Upper lobe of left lung (tissue), 4 donors: ENCODE data around the gene ANKLE1.

Experiments
- CTCF ChIP-seq, 6 experiments: fragments of 450-650 bp in 4 of 6; fragments of 200-600 bp in 2 of 6; sonication (generic) in 2 of 6; IDR thresholded peaks; one replicate each; pipeline ENCODE4 v1.5.1; 2016 to 2019; ENCODE audit warnings: antibody characterized with exemption in 6 of 6
- EP300 ChIP-seq, 4 donors: sonication (generic); formaldehyde crosslinking; IDR thresholded peaks; one replicate each; pipeline ENCODE4 v1.5.1; 2017; ENCODE audit warnings: antibody characterized with exemption in 4 of 4, control low read depth in 2 of 4
- POLR2A ChIP-seq, 4 donors: fragments of 450-650 bp; IDR thresholded peaks; one replicate each; pipeline ENCODE4 v1.5.1; 2016 to 2017; ENCODE audit warnings: antibody characterized with exemption in 4 of 4, mild to moderate bottlenecking in 2 of 4
- POLR2AphosphoS5 ChIP-seq, 2 donors: sonication (generic); formaldehyde crosslinking; IDR thresholded peaks; one replicate each; pipeline ENCODE4 v1.5.1; 2017; ENCODE audit warnings: antibody characterized with exemption in 2 of 2

- TF ChIP-seq EP300 (IDR thresholded peaks at IDR 0.05) (no peak), CTCF (IDR thresholded peaks at IDR 0.05) (no peak), POLR2AphosphoS5 (IDR thresholded peaks at IDR 0.05) (no peak), POLR2A (IDR thresholded peaks at IDR 0.05) (no peak)
Observed at GRCh38 chr19:17318966-17319365, 37.3 kb downstream of the ANKLE1 start.
